ENCODE data around the gene GRK5. TPM values are rescaled to one million over a fixed set of nuclear protein-coding genes. Genes with fewer than 3 reads are reported as not detected.
A peak's percentile ranks its signal among the peaks of the same experiment; 100 is the strongest.
"Not testable (repeated sequence)": the region's sequence is repeated elsewhere in the genome, so short reads cannot be mapped to it uniquely, and the experiment has no call there.

The GRK5 gene
- total and polyA plus RNA-seq, 2 donors from 2014 or later: 7.3 to 18.7 TPM

DNA sequence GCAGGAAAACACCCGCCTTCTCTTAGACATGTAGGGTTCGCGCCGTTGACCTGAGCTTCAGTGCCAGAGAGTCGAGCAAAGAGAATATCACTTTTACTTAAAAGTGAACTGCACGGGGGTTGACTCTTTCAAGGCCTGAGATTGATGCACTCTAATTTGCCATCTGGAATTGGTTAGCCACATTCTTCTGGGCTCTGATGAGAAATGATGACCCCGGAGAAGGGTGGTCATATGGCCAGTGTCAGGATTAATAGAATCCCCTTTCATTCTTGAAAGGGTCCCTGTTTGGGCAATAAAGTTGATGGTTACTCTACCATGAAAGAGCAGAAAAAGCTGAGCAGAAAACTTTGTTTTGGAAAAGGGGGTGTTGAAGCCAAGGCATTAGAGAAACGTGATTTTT lies 31.2 kb downstream of the GRK5 start:
- no peaks in the 10 kb centered on the region for H3K27me3 ChIP-seq (ENCODE audit: control insufficient read depth, insufficient read depth, low read length)
- FAIRE-seq (no peak), DNase-seq (peak in 2 of 5 donors; percentile 40 to 71)
- H3K9me3 ChIP-seq (ENCODE audit: control insufficient read depth in 2 of 3, insufficient read depth in 1 of 3, low read length in 3 of 3): no peaks in the 10 kb centered on the region
- no peak overlapping the region for H3K4me3 ChIP-seq (ENCODE audit: low read length in 3 of 3)
- H3K9ac ChIP-seq (ENCODE audit: low read length in 3 of 3): no peak overlapping the region
- intact Hi-C loops (cut with DNase I): no loop called here
- H3K36me3 ChIP-seq (ENCODE audit: control insufficient read depth in 2 of 3, insufficient read depth in 3 of 3, low read length in 3 of 3): no peaks in the 10 kb centered on the region
- H3K4me1 ChIP-seq (ENCODE audit: control insufficient read depth in 2 of 3, insufficient read depth in 2 of 3, low read depth in 1 of 3, low read length in 3 of 3): peaks cover 0 to 4% (median 0%) of the 10 kb centered on the region in 3 donors
- TF ChIP-seq, protein P1, sequence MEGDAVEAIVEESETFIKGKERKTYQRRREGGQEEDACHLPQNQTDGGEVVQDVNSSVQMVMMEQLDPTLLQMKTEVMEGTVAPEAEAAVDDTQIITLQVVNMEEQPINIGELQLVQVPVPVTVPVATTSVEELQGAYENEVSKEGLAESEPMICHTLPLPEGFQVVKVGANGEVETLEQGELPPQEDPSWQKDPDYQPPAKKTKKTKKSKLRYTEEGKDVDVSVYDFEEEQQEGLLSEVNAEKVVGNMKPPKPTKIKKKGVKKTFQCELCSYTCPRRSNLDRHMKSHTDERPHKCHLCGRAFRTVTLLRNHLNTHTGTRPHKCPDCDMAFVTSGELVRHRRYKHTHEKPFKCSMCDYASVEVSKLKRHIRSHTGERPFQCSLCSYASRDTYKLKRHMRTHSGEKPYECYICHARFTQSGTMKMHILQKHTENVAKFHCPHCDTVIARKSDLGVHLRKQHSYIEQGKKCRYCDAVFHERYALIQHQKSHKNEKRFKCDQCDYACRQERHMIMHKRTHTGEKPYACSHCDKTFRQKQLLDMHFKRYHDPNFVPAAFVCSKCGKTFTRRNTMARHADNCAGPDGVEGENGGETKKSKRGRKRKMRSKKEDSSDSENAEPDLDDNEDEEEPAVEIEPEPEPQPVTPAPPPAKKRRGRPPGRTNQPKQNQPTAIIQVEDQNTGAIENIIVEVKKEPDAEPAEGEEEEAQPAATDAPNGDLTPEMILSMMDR (IDR thresholded peaks at IDR 0.05; ENCODE audit: borderline replicate concordance, extremely low read depth, insufficient read depth): no peak
- H3K27ac ChIP-seq (ENCODE audit: low read depth in 2 of 2, low read length in 2 of 2): no peak overlapping the region

DNA sequence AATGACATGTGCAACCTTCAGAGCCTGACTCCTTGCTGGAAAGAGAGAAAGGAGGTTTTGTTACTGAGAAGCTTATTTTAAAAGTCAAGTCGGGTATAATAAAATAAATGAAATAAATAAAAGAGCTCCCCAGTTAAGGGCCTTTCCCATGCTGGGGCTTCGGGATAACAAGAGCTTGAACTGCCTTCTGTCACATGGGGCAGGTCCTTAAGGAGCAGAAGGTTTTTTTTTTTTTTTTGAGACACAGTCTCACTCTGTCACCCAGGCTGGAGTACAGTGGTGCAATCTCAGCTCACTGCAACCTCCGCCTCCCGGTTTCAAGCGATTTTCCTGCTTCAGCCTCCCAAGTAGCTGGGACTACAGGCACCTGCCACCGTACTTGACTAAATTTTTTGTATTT lies 31.6 kb downstream of the GRK5 start:
- H3K9me3 ChIP-seq (ENCODE audit: control insufficient read depth in 2 of 3, insufficient read depth in 1 of 3, low read length in 3 of 3); intact Hi-C loops (cut with DNase I); H3K36me3 ChIP-seq (ENCODE audit: control insufficient read depth in 2 of 3, insufficient read depth in 3 of 3, low read length in 3 of 3); FAIRE-seq; H3K27me3 ChIP-seq (ENCODE audit: control insufficient read depth, insufficient read depth, low read length); H3K4me1 ChIP-seq (ENCODE audit: control insufficient read depth in 2 of 3, insufficient read depth in 2 of 3, low read depth in 1 of 3, low read length in 3 of 3); H3K27ac ChIP-seq (ENCODE audit: low read depth in 2 of 2, low read length in 2 of 2); H3K4me3 ChIP-seq (ENCODE audit: low read length in 3 of 3); DNase-seq; H3K9ac ChIP-seq (ENCODE audit: low read length in 3 of 3): not testable (repeated sequence)

DNA sequence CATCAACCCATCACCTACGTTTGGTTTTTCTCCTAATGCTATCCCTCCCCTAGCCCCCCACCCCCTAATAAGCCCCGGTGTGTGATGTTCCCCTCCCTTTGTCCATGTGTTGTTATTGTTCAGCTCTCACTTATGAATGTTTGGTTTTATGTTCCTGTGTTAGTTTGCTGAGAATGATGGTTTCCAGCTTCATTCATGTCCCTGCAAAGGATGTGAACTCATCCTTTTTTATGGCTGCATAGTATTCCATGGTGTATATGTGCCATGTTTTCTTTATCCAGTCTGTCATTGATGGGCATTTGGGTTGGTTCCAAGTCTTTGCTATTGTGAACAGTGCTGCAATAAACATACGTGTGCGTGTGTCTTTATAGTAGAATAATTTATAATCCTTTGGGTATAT lies 32.3 kb downstream of the GRK5 start:
- intact Hi-C loops (cut with DNase I); H3K36me3 ChIP-seq (ENCODE audit: control insufficient read depth in 2 of 3, insufficient read depth in 3 of 3, low read length in 3 of 3); H3K27ac ChIP-seq (ENCODE audit: low read depth in 2 of 2, low read length in 2 of 2); H3K9ac ChIP-seq (ENCODE audit: low read length in 3 of 3); H3K4me1 ChIP-seq (ENCODE audit: control insufficient read depth in 2 of 3, insufficient read depth in 2 of 3, low read depth in 1 of 3, low read length in 3 of 3); H3K27me3 ChIP-seq (ENCODE audit: control insufficient read depth, insufficient read depth, low read length); DNase-seq; H3K4me3 ChIP-seq (ENCODE audit: low read length in 3 of 3); H3K9me3 ChIP-seq (ENCODE audit: control insufficient read depth in 2 of 3, insufficient read depth in 1 of 3, low read length in 3 of 3); FAIRE-seq: not testable (repeated sequence)

DNA sequence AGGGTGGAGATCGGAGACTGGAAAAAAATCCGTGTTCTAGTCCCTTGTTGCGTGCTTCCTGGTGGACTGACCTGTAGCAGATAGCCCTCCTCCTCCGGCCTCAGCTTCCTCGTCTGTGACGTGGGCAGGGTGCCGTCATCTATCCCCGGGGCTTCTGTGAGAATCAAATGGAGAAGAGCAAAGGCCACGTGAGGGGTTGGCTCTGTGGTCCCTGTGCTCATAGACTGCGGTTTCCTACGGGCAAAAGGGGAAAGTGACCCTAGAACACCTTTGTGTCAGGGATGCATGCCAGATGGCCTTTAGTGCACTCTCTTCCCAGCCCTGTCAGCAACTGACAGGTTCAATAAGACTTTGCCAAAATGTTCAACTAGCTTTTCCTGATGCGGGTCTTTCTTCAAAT lies 33.7 kb downstream of the GRK5 start:
- no peak for FAIRE-seq
- no peaks in the 10 kb centered on the region for H3K9me3 ChIP-seq (ENCODE audit: control insufficient read depth in 2 of 3, insufficient read depth in 1 of 3, low read length in 3 of 3)

More for the DNA sequence above, 33.7 kb downstream of the GRK5 start:
- no peak overlapping the region for H3K27ac ChIP-seq (ENCODE audit: low read depth in 2 of 2, low read length in 2 of 2)
- peaks cover 0 to 4% (median 0%) of the 10 kb centered on the region in 3 donors for H3K4me1 ChIP-seq (ENCODE audit: control insufficient read depth in 2 of 3, insufficient read depth in 2 of 3, low read depth in 1 of 3, low read length in 3 of 3)
- TF ChIP-seq, protein P1 (IDR thresholded peaks at IDR 0.05; ENCODE audit: borderline replicate concordance, extremely low read depth, insufficient read depth): no peak
- no peak overlapping the region for H3K4me3 ChIP-seq (ENCODE audit: low read length in 3 of 3)
- no peak overlapping the region for H3K9ac ChIP-seq (ENCODE audit: low read length in 3 of 3)
- DNase-seq: no peak
- H3K27me3 ChIP-seq (ENCODE audit: control insufficient read depth, insufficient read depth, low read length): no peaks in the 10 kb centered on the region
- intact Hi-C loops (cut with DNase I): no loop called here
- H3K36me3 ChIP-seq (ENCODE audit: control insufficient read depth in 2 of 3, insufficient read depth in 3 of 3, low read length in 3 of 3): no peaks in the 10 kb centered on the region
